ENCODE data around the gene CDYL.

GRCh38 chr6:4743926-4744325 lies 32.3 kb upstream of the CDYL start:
- no peak for TF ChIP-seq POLR2A (IDR thresholded peaks at IDR 0.05)
- no peak for TF ChIP-seq CTCF (IDR thresholded peaks at IDR 0.05 in 4 of 5, conservative IDR thresholded peaks at IDR 0.05 in 1 of 5)

Data from gastrocnemius medialis (tissue), 4 donors.